Activated CD8-positive, alpha-beta memory T cell treated with anti-CD3 and anti-CD28 coated beads, Interleukin-2, amount 10 ng/mL, durations not matched to agents 7 days and 5 days (primary cell): Measurements from ENCODE around the gene GLP2R. TPM values are rescaled to one million over a fixed set of nuclear protein-coding genes. Genes with fewer than 3 reads are reported as not detected.
"Not testable (repeated sequence)": the region's sequence is repeated elsewhere in the genome, so short reads cannot be mapped to it uniquely, and the experiment has no call there.

Source experiments
- ATAC-seq: fragments of 150-1000 bp; cut with Tn5 transposase; one replicate; pipeline ENCODE4 v1.10.0; 2021; ENCODE audit warnings: moderate library complexity
- CTCF ChIA-PET: fragments of 350-600 bp; sonication (Branson Sonifier 250); formaldehyde crosslinking; loops from one replicate; lab custom pipeline; 2021; ENCODE audit warnings: antibody characterized with exemption; lab: Charles Lee
- DNase-seq: peaks from one replicate; pipeline ENCODE4 v3.0.0-alpha.2; 2020
- H3K27ac Mint-ChIP-seq: one replicate; pipeline ENCODE4 v1.8.0; 2021; ENCODE audit warnings: mild to moderate bottlenecking, mixed read lengths
- H3K27me3 Mint-ChIP-seq: one replicate; pipeline ENCODE4 v1.8.0; 2021; ENCODE audit warnings: mixed read lengths
- H3K36me3 Mint-ChIP-seq: one replicate; pipeline ENCODE4 v1.8.0; 2021; ENCODE audit warnings: mild to moderate bottlenecking, mixed read lengths
- H3K4me1 Mint-ChIP-seq: one replicate; pipeline ENCODE4 v1.8.0; 2021; ENCODE audit warnings: mixed read lengths
- H3K4me3 Mint-ChIP-seq: one replicate; pipeline ENCODE4 v1.8.0; 2021; ENCODE audit warnings: mild to moderate bottlenecking, moderate library complexity, mixed read lengths
- H3K9me3 Mint-ChIP-seq: one replicate; pipeline ENCODE4 v1.8.0; 2022; ENCODE audit warnings: low read depth, mixed read lengths
- total RNA-seq, 2 experiments: library from RNA; stranded (reverse); gene quantifications; one replicate each; pipeline ENCODE4 v1.2.3, GENCODE V29; 2021

The GLP2R gene, protein sequence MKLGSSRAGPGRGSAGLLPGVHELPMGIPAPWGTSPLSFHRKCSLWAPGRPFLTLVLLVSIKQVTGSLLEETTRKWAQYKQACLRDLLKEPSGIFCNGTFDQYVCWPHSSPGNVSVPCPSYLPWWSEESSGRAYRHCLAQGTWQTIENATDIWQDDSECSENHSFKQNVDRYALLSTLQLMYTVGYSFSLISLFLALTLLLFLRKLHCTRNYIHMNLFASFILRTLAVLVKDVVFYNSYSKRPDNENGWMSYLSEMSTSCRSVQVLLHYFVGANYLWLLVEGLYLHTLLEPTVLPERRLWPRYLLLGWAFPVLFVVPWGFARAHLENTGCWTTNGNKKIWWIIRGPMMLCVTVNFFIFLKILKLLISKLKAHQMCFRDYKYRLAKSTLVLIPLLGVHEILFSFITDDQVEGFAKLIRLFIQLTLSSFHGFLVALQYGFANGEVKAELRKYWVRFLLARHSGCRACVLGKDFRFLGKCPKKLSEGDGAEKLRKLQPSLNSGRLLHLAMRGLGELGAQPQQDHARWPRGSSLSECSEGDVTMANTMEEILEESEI
- not detected for total RNA-seq

- no peak within 1 kb of the TSS for H3K27ac Mint-ChIP-seq
- CTCF ChIA-PET: no interaction called here
- peaks cover 3% of the 10 kb centered on the region for H3K9me3 Mint-ChIP-seq
- no peaks in the 10 kb centered on the region for H3K4me1 Mint-ChIP-seq
- peaks cover 3% of the 10 kb centered on the region for H3K27me3 Mint-ChIP-seq
- H3K36me3 Mint-ChIP-seq: no peaks in the 10 kb centered on the region
- no peak for ATAC-seq
- no peak within 1 kb of the TSS for H3K4me3 Mint-ChIP-seq
- no peak for DNase-seq
Observed at GRCh38 chr17:9825641-9826150, at the start of gene GLP2R. Gene GLP2R (plus strand): TSS chr17:9825924. CDS start chr17:9826064, 140 bp downstream.

GRCh38 chr17:9776911-9777310, 48.8 kb upstream of the GLP2R start:
- ATAC-seq (no peak), DNase-seq (no peak)
- peaks cover 3% of the 10 kb centered on the region for H3K27me3 Mint-ChIP-seq
- peaks cover 2% of the 10 kb centered on the region for H3K9me3 Mint-ChIP-seq
- H3K4me3 Mint-ChIP-seq: no peak overlapping the region
- no peaks in the 10 kb centered on the region for H3K4me1 Mint-ChIP-seq
- H3K36me3 Mint-ChIP-seq: no peaks in the 10 kb centered on the region
- CTCF ChIA-PET: interaction anchor here (0.7 kb wide), 1 partner anchor 48 kb away, joined by 3 read pairs; no protein-coding TSS in a partner anchor
- no peak overlapping the region for H3K27ac Mint-ChIP-seq

DNA sequence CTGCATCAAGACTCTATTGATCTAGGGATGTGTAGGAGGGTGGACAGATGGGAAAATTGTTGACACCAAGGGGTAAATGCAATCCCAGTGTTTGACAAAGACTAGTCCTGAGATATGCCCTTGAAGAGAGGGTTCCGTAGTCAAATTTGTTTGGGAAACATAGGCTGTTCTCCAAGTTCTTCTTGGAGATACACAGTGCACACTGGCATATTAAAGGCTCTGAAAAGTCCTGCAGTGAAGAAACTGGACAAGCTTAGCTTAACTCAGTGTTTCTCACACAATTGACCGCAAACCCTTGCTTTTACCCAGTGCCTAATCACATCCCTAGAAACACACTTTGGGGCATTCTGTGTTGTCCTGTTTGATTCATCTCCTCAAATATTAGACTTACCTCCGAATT, 45.2 kb upstream of the GLP2R start:
- ATAC-seq: no peak
- CTCF ChIA-PET: no interaction called here
- H3K4me3 Mint-ChIP-seq: no peak overlapping the region
- no peak for DNase-seq
- H3K27ac Mint-ChIP-seq: no peak overlapping the region
- no peaks in the 10 kb centered on the region for H3K36me3 Mint-ChIP-seq
- H3K27me3 Mint-ChIP-seq: peaks cover 3% of the 10 kb centered on the region
- H3K9me3 Mint-ChIP-seq: peaks cover 2% of the 10 kb centered on the region
- no peaks in the 10 kb centered on the region for H3K4me1 Mint-ChIP-seq

DNA sequence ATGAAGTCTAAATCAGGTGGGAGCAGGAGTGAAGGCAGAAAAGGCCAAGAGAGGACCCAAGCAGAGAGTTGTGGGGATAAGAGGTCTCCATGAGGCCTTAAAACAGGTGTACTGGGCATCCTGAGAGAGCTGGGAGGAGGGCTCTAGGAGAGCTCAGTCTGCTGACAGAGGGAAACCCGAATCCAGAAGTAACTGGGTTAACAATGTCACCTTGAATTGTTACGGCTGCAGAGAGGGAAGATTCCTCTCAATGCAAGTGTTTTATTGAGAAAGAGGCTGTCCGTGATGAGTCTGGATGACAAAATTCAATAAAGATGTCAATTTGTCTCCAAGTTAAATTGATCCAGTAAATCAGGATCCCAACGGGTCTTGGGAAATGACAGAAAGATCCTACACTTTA, 42.7 kb upstream of the GLP2R start:
- H3K27me3 Mint-ChIP-seq: peaks cover 3% of the 10 kb centered on the region
- CTCF ChIA-PET: no interaction called here
- ATAC-seq: no peak
- H3K4me1 Mint-ChIP-seq: no peaks in the 10 kb centered on the region
- no peak overlapping the region for H3K27ac Mint-ChIP-seq
- H3K36me3 Mint-ChIP-seq: no peaks in the 10 kb centered on the region
- no peak overlapping the region for H3K4me3 Mint-ChIP-seq
- H3K9me3 Mint-ChIP-seq: no peaks in the 10 kb centered on the region
- no peak for DNase-seq

- H3K4me1 Mint-ChIP-seq, CTCF ChIA-PET, H3K36me3 Mint-ChIP-seq, ATAC-seq, H3K27ac Mint-ChIP-seq, H3K27me3 Mint-ChIP-seq, H3K4me3 Mint-ChIP-seq, DNase-seq, H3K9me3 Mint-ChIP-seq: not testable (repeated sequence)
Observed at GRCh38 chr17:9783465-9783864, 42.3 kb upstream of the GLP2R start.

DNA sequence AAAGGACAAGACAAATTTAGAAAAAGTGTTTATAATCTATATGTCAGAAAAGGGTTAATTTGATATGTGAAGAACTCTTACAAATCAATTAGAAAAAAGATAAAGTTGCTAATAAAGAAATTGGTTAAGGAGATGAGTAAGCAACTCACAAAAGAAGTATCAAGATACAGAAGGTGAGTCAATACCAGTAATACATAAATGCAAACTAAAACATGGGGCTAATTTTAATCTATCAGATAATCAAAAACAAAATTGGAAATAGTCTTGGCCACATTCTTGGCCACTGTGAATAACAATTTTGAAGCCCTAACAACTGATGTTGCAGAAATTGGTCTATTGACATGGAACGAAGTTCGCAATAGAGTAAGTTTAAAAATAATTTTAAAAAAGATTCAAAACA, 41.2 kb upstream of the GLP2R start:
- H3K27me3 Mint-ChIP-seq: peaks cover 3% of the 10 kb centered on the region
- no peaks in the 10 kb centered on the region for H3K36me3 Mint-ChIP-seq
- no peak overlapping the region for H3K27ac Mint-ChIP-seq
- DNase-seq (no peak), ATAC-seq (no peak)
- no peaks in the 10 kb centered on the region for H3K4me1 Mint-ChIP-seq
- H3K4me3 Mint-ChIP-seq: no peak overlapping the region
- H3K9me3 Mint-ChIP-seq: no peaks in the 10 kb centered on the region
- CTCF ChIA-PET: no interaction called here

GRCh38 chr17:9788601-9789000, 37.1 kb upstream of the GLP2R start:
- no peaks in the 10 kb centered on the region for H3K9me3 Mint-ChIP-seq
- H3K4me1 Mint-ChIP-seq: no peaks in the 10 kb centered on the region
- no peak overlapping the region for H3K4me3 Mint-ChIP-seq
- CTCF ChIA-PET: no interaction called here
- H3K36me3 Mint-ChIP-seq: no peaks in the 10 kb centered on the region
- no peak overlapping the region for H3K27ac Mint-ChIP-seq
- ATAC-seq (no peak), DNase-seq (no peak)
- no peaks in the 10 kb centered on the region for H3K27me3 Mint-ChIP-seq

GRCh38 chr17:9790316-9790715, 35.4 kb upstream of the GLP2R start:
- H3K9me3 Mint-ChIP-seq: no peaks in the 10 kb centered on the region
- no peak overlapping the region for H3K4me3 Mint-ChIP-seq
- CTCF ChIA-PET: interaction anchor here (0.6 to 1.2 kb wide), 2 partner anchors 22 to 815 kb away, joined by 3 read pairs; no protein-coding TSS in a partner anchor
- ATAC-seq: no peak
- DNase-seq: no peak
- H3K36me3 Mint-ChIP-seq: no peaks in the 10 kb centered on the region
- no peak overlapping the region for H3K27ac Mint-ChIP-seq
- H3K4me1 Mint-ChIP-seq: no peaks in the 10 kb centered on the region
- no peaks in the 10 kb centered on the region for H3K27me3 Mint-ChIP-seq

DNA sequence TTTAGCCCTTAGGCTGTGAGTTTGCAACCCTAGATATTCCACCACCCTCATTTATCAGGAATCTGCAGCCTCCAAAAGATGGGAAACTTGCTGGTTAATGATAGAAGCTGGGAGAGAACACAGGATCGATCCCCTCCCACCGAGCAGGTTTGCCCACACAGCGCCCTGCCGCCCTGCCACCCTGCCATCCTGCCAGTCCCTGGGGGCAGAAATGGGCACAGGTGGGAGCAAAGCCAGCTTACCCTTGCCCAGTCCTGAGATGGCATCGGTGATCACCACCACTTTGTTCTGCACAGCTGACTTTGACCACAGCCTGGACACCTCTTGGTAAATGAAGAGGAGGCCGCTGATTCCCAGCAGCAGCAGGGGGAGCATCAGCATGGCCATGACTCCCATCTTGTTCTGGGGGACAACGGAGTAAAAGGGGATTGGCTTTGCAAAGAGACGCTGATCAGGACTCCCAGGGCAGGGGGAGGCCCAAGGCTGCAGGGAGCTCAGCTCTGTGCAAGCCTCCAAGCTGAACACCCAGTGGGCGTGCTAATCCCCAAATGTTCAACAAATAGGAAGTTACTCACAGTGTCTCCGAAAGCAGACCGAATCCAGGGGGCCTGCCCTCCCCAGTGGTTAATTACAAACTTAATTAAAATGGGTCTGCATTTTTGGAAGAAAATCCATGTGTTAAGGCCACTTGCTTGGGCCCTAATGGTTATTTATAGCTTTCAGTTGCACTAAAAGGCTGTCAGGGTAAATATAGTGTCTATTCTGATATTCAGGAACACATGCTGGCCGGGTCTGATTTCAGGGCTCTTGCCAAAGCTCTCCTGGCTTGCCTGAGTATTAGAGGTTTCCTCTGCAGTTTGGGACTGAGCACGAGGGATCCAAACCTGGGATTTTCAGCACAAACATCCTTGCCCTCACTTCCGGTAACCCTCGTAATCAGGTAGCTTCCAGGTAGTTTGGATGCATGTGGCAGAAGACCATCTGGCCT, 34.5 kb upstream of the GLP2R start, which contains the start of gene DHRS7C:
DHRS7C (minus strand) TSS at position 704 of the 988 bp plus-strand sequence; CDS start at position 396, 308 bp downstream.
- ATAC-seq (no peak), DNase-seq (no peak)
- Mint-ChIP-seq H3K4me1 (no peaks in the 10 kb centered on the region), H3K27ac (no peak within 1 kb of the TSS), H3K4me3 (no peak within 1 kb of the TSS), H3K9me3 (no peaks in the 10 kb centered on the region), H3K27me3 (no peaks in the 10 kb centered on the region), H3K36me3 (no peaks in the 10 kb centered on the region)
- CTCF ChIA-PET: interaction anchor here (0.6 to 1.2 kb wide), 2 partner anchors 23 to 814 kb away, joined by 3 read pairs; no protein-coding TSS in a partner anchor

DNA sequence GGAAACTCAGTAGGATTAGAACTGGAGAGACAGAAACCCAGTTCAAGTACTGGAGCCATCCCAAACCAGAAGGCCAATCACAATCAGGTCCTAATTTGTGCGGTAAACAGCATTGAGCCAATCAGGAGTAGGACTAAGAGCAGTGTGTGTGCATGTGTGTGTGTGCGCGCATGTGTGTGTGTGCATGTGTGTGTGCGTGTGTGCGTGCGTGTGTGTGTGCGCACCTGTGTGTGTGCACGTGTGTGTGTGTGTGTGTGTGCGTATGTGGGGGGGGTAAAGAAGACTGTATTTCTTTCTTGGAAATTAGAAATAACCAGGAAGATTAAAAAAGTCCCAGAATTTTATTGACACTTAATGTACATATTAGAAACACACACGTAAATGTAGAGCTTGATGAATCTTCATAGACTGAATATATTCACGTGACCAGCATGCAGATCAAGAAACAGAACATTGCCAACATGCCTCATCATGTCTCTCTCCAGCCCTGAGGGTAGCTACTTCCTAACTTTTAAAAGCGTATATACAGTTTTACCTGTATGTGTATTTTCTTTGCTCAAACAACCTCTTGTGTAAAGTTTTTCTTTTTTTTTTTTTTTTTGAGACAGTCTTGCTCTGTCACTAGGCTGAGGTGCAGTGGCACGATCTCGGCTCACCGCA, 33.4 kb upstream of the GLP2R start:
- Mint-ChIP-seq H3K27me3 (no peaks in the 10 kb centered on the region), H3K9me3 (no peaks in the 10 kb centered on the region), H3K4me3 (no peak overlapping the region), H3K36me3 (no peaks in the 10 kb centered on the region), H3K4me1 (no peaks in the 10 kb centered on the region), H3K27ac (no peak overlapping the region)
- ATAC-seq: no peak
- CTCF ChIA-PET: no interaction called here
- DNase-seq: no peak

DNA sequence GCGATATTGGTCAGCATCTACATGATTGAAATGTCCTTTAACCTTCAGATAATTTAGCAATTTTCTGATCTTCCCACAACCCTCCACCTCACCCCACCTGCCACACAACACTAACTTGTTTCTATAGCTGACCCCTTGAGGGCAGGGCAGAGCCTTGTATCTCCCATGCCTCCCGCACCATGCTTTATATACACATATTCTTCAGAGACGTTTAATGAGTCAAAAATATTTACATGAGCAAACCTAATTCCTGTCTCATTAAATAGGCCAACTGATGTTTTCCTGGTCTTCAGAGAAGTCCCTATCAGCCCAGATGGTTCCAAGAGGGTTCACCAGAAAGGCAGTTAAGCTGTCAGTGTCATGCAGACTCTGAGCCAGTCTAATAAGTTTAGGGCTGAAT, 27.7 kb upstream of the GLP2R start:
- Mint-ChIP-seq H3K27me3 (peaks cover 2% of the 10 kb centered on the region), H3K4me1 (no peaks in the 10 kb centered on the region), H3K36me3 (no peaks in the 10 kb centered on the region), H3K4me3 (no peak overlapping the region), H3K9me3 (no peaks in the 10 kb centered on the region), H3K27ac (no peak overlapping the region)
- ATAC-seq (no peak), DNase-seq (no peak)
- CTCF ChIA-PET: no interaction called here

DNA sequence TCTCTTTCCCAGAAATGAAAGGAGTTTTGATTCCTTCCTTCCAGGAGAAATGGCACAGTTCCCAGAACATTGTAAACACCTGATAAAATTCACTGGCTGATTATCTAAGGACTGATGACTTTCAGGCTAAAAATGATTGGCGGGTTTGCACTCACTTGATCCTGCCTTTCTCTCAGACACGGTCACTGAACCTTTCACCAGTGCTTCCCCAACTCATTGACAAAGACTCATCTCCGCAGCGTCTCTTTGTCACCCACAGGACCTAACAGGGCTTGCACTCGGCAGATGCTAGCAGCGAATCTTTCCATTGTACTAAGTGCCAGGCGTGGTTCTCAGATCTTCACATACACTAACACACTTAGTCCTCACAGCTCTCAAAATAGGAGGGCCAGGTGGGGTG, 27.0 kb upstream of the GLP2R start:
- H3K27me3 Mint-ChIP-seq: peaks cover 2% of the 10 kb centered on the region
- H3K36me3 Mint-ChIP-seq: no peaks in the 10 kb centered on the region
- no peak for ATAC-seq
- no peaks in the 10 kb centered on the region for H3K9me3 Mint-ChIP-seq
- H3K4me3 Mint-ChIP-seq: no peak overlapping the region
- DNase-seq: no peak
- CTCF ChIA-PET: no interaction called here
- H3K4me1 Mint-ChIP-seq: no peaks in the 10 kb centered on the region
- no peak overlapping the region for H3K27ac Mint-ChIP-seq

- H3K27me3 Mint-ChIP-seq: peaks cover 2% of the 10 kb centered on the region
- no peak overlapping the region for H3K27ac Mint-ChIP-seq
- H3K36me3 Mint-ChIP-seq: no peaks in the 10 kb centered on the region
- no peaks in the 10 kb centered on the region for H3K9me3 Mint-ChIP-seq
- CTCF ChIA-PET: no interaction called here
- no peaks in the 10 kb centered on the region for H3K4me1 Mint-ChIP-seq
- no peak overlapping the region for H3K4me3 Mint-ChIP-seq
- ATAC-seq (no peak), DNase-seq (no peak)
Observed at GRCh38 chr17:9801505-9801904, 24.2 kb upstream of the GLP2R start.
